ENCODE measurements around the gene SLC16A6. TPM values are rescaled to one million over a fixed set of nuclear protein-coding genes. Genes with fewer than 3 reads are reported as not detected.
A peak's percentile ranks its signal among the peaks of the same experiment; 100 is the strongest.
"Not testable (repeated sequence)": the region's sequence is repeated elsewhere in the genome, so short reads cannot be mapped to it uniquely, and the experiment has no call there.

Gene SLC16A6
- total RNA-seq, 6 experiments from 2014 or later: 0.19 to 1.2 (median 0.45) TPM

DNA sequence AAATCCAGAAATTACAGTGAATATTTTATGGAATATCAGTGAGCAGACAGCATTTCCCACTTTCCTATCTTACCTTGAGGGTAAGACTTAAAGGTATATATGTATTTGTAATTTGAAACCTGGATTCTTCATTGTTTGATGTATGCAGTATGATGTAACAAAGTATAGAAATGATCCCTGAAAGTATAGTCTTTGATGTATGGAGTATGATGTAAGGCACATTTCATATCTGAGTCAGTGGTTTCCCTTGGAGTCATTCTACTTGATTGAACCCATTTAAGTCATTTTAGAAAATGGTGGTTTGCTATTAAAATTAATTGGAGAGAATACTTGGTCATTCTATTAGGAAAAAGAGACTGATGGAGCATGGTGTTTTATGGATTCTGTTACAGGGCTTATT lies 33.0 kb downstream of the SLC16A6 start:
- no peaks in the 10 kb centered on the region for H3K27me3 ChIP-seq
- peaks cover 0 to 37% (median 10%) of the 10 kb centered on the region in 4 donors for H3K4me1 ChIP-seq
- H3K9me3 ChIP-seq: no peaks in the 10 kb centered on the region
- TF ChIP-seq, protein P1, sequence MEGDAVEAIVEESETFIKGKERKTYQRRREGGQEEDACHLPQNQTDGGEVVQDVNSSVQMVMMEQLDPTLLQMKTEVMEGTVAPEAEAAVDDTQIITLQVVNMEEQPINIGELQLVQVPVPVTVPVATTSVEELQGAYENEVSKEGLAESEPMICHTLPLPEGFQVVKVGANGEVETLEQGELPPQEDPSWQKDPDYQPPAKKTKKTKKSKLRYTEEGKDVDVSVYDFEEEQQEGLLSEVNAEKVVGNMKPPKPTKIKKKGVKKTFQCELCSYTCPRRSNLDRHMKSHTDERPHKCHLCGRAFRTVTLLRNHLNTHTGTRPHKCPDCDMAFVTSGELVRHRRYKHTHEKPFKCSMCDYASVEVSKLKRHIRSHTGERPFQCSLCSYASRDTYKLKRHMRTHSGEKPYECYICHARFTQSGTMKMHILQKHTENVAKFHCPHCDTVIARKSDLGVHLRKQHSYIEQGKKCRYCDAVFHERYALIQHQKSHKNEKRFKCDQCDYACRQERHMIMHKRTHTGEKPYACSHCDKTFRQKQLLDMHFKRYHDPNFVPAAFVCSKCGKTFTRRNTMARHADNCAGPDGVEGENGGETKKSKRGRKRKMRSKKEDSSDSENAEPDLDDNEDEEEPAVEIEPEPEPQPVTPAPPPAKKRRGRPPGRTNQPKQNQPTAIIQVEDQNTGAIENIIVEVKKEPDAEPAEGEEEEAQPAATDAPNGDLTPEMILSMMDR (IDR thresholded peaks at IDR 0.05): no peak
- no peak for TF ChIP-seq POLR2A (IDR thresholded peaks at IDR 0.05)
- no peak for DNase-seq
- no peak overlapping the region for H3K27ac ChIP-seq
- no peak overlapping the region for H3K4me3 ChIP-seq
- intact Hi-C loops (cut with DNase I): no loop called here
- H3K36me3 ChIP-seq: no peaks in the 10 kb centered on the region
- ATAC-seq: no peak

GRCh38 chr17:68256701-68257100 lies 34.2 kb downstream of the SLC16A6 start:
- H3K9me3 ChIP-seq: not testable (repeated sequence)

GRCh38 chr17:68255731-68256538 lies 35.0 kb downstream of the SLC16A6 start:
- 18% methylated on average over 5 of the region's 5 CpGs for WGBS (ENCODE audit: insufficient coverage, low coverage, low lambda C conversion rate, missing lambda C conversion rate)
- no peak overlapping the region for H3K4me3 ChIP-seq
- no peaks in the 10 kb centered on the region for H3K9me3 ChIP-seq
- H3K27me3 ChIP-seq: no peaks in the 10 kb centered on the region
- TF ChIP-seq POLR2A (IDR thresholded peaks at IDR 0.05): no peak
- TF ChIP-seq, protein P1 (IDR thresholded peaks at IDR 0.05): no peak
- intact Hi-C loops (cut with DNase I): no loop called here
- H3K36me3 ChIP-seq: peaks cover 0 to 5% (median 0%) of the 10 kb centered on the region in 4 donors
- peak overlapping the region in 2 of 3 donors; percentile 27 to 33 for H3K27ac ChIP-seq
- ATAC-seq (peak; percentile 64 to 79 (median 72)), DNase-seq (peak; percentile 44 to 80 (median 76))
- peaks cover 0 to 37% (median 10%) of the 10 kb centered on the region in 4 donors for H3K4me1 ChIP-seq

More at GRCh38 chr17:68256701-68257100, 34.2 kb downstream of the SLC16A6 start:
- 87% methylated on average over 5 of the region's 5 CpGs for WGBS (ENCODE audit: insufficient coverage, low coverage, low lambda C conversion rate, missing lambda C conversion rate)
- ATAC-seq; H3K27ac ChIP-seq; DNase-seq; H3K4me3 ChIP-seq; H3K27me3 ChIP-seq; H3K36me3 ChIP-seq; intact Hi-C loops (cut with DNase I): not testable (repeated sequence)
- peaks cover 0 to 37% (median 10%) of the 10 kb centered on the region in 4 donors for H3K4me1 ChIP-seq

- intact Hi-C loops (cut with DNase I): no loop called here
Measured at GRCh38 chr17:68255151-68255550, 35.8 kb downstream of the SLC16A6 start.

DNA sequence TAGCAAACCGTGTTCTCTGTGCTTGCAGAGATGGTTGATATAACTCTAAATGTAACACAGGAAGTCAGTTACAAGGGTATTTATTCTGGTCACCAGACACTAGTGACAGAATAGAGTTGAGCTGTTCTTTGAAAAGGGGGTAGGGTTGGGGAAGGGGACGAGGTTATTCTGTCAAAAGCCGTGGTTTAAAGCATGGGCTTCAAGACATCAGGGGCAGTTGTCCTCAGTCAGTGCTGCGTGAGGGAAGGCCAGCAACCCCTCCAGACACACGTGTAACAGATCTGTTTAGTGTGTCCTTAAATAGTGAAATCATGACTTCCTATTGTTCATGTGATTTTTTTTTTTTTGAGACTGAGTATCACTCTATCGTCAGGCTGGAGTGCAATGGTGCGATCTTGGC lies 37.5 kb downstream of the SLC16A6 start:
- peaks cover 0 to 26% (median 11%) of the 10 kb centered on the region in 4 donors for H3K4me1 ChIP-seq
- ATAC-seq; DNase-seq; H3K4me3 ChIP-seq; H3K27me3 ChIP-seq; H3K36me3 ChIP-seq; H3K27ac ChIP-seq; H3K9me3 ChIP-seq; intact Hi-C loops (cut with DNase I): not testable (repeated sequence)
- 71% methylated on average over 7 of the region's 7 CpGs for WGBS (ENCODE audit: insufficient coverage, low coverage, low lambda C conversion rate, missing lambda C conversion rate)

More at GRCh38 chr17:68255151-68255550, 35.8 kb downstream of the SLC16A6 start:
- Histone ChIP-seq H3K27me3 (no peaks in the 10 kb centered on the region), H3K4me3 (no peak overlapping the region), H3K27ac (peak overlapping the region in 1 of 3 donors; percentile 27), H3K4me1 (peaks cover 0 to 35% (median 10%) of the 10 kb centered on the region in 4 donors), H3K9me3 (no peaks in the 10 kb centered on the region), H3K36me3 (peaks cover 0 to 8% (median 0%) of the 10 kb centered on the region in 4 donors)
- no peak for DNase-seq
- ATAC-seq: no peak
- TF ChIP-seq POLR2A (IDR thresholded peaks at IDR 0.05): no peak
- TF ChIP-seq, protein P1 (IDR thresholded peaks at IDR 0.05): no peak
- 47% methylated on average over 4 of the region's 4 CpGs for WGBS (ENCODE audit: insufficient coverage, low coverage, low lambda C conversion rate, missing lambda C conversion rate)
